GM12878 (cell line): Measurements from ENCODE around the gene SOX30. TPM values are rescaled to one million over a fixed set of nuclear protein-coding genes. Genes with fewer than 3 reads are reported as not detected.

ENCODE experiments used
- ATF7 ChIP-seq: fragments of 450-650 bp; IDR thresholded peaks from 2 replicates; pipeline ENCODE4 v1.6.1; 2016; ENCODE audit warnings: low read depth, mild to moderate bottlenecking
- BACH1 ChIP-seq: fragments of 450-650 bp; IDR thresholded peaks from 2 replicates; pipeline ENCODE4 v1.6.1; 2017; ENCODE audit warnings: mild to moderate bottlenecking, borderline replicate concordance
- BCL11A ChIP-seq: IDR thresholded peaks from 2 replicates; pipeline ENCODE4 v1.6.1; 2011; ENCODE audit warnings: low read depth, low read length
- BHLHE40 ChIP-seq, 2 experiments: fragments of 450-650 bp in 1 of 2; IDR thresholded peaks; 2 replicates each; pipeline ENCODE4 v1.6.1; 2011 to 2017; ENCODE audit warnings: low read depth in 2 of 2, borderline replicate concordance in 1 of 2, improper control_type of control experiment in 1 of 2, low read length in 1 of 2, mild to moderate bottlenecking in 1 of 2
- CBFB ChIP-seq: IDR thresholded peaks from 2 replicates; pipeline ENCODE4 v1.6.1; 2016; ENCODE audit warnings: antibody characterized with exemption, low read depth
- CHD1 ChIP-seq: IDR thresholded peaks from 2 replicates; pipeline ENCODE4 v1.6.1; 2012; ENCODE audit warnings: low read depth, low read length, improper control_type of control experiment
- CHD2 ChIP-seq: IDR thresholded peaks from 2 replicates; pipeline ENCODE4 v1.6.1; 2011; ENCODE audit warnings: low read depth, low read length, improper control_type of control experiment, borderline replicate concordance
- CREB1 ChIP-seq: IDR thresholded peaks from 2 replicates; pipeline ENCODE4 v1.6.1; 2012; ENCODE audit warnings: low read depth, mild to moderate bottlenecking, inconsistent platforms
- EZH2 ChIP-seq: IDR thresholded peaks from 2 replicates; pipeline ENCODE4 v1.6.1; 2012; ENCODE audit warnings: low read depth, mild to moderate bottlenecking, control low read depth, inconsistent platforms, low read length, borderline replicate concordance; ENCODE audit not compliant: control insufficient read depth
- FOXM1 ChIP-seq: IDR thresholded peaks from 2 replicates; pipeline ENCODE4 v1.6.1; 2012; ENCODE audit warnings: low read depth, mild to moderate bottlenecking, inconsistent platforms, low read length, moderate library complexity
- IRF4 ChIP-seq: IDR thresholded peaks from 2 replicates; pipeline ENCODE4 v1.6.1; 2011; ENCODE audit warnings: low read depth, low read length
- JUNB ChIP-seq: IDR thresholded peaks from 2 replicates; pipeline ENCODE4 v1.6.1; 2016; ENCODE audit warnings: antibody characterized with exemption, mild to moderate bottlenecking
- MEF2B ChIP-seq: fragments of 450-650 bp; IDR thresholded peaks from 2 replicates; pipeline ENCODE4 v1.6.1; 2018; ENCODE audit warnings: mild to moderate bottlenecking, moderate library complexity; ENCODE audit not compliant: partially characterized antibody, poor library complexity, severe bottlenecking
- MTA2 ChIP-seq: fragments of 450-650 bp; IDR thresholded peaks from 2 replicates; pipeline ENCODE4 v1.6.1; 2016; ENCODE audit warnings: low read depth, mild to moderate bottlenecking, moderate library complexity
- MTA3 ChIP-seq: IDR thresholded peaks from 2 replicates; pipeline ENCODE4 v1.6.1; 2012; ENCODE audit warnings: low read length, inconsistent platforms, borderline replicate concordance
- NBN ChIP-seq: fragments of 450-650 bp; IDR thresholded peaks from 2 replicates; pipeline ENCODE4 v1.6.1; 2016
- NFIC ChIP-seq: IDR thresholded peaks from 2 replicates; pipeline ENCODE4 v1.6.1; 2012; ENCODE audit warnings: low read depth, mild to moderate bottlenecking, inconsistent platforms, low read length, moderate library complexity
- NFYA ChIP-seq: IDR thresholded peaks from 2 replicates; pipeline ENCODE4 v1.6.1; 2011; ENCODE audit warnings: low read depth, mild to moderate bottlenecking, low read length, improper control_type of control experiment, borderline replicate concordance
- POLR2AphosphoS5 ChIP-seq: IDR thresholded peaks from 2 replicates; pipeline ENCODE4 v1.6.1; 2011; ENCODE audit warnings: mild to moderate bottlenecking, low read length, inconsistent platforms
- POU2F2 ChIP-seq: IDR thresholded peaks from 3 replicates; pipeline ENCODE4 v1.6.1; 2011; ENCODE audit warnings: low read depth, mild to moderate bottlenecking, low read length, borderline replicate concordance
- SREBF2 ChIP-seq: IDR thresholded peaks from 2 replicates; pipeline ENCODE4 v1.6.1; 2012; ENCODE audit warnings: mild to moderate bottlenecking, low read length
- SUPT20H ChIP-seq: IDR thresholded peaks from 2 replicates; pipeline ENCODE4 v1.6.1; 2011; ENCODE audit warnings: low read depth, mild to moderate bottlenecking, low read length, moderate library complexity, borderline replicate concordance; ENCODE audit not compliant: control insufficient read depth
- TAF1 ChIP-seq: IDR thresholded peaks from 2 replicates; pipeline ENCODE4 v1.6.1; 2011; ENCODE audit warnings: mild to moderate bottlenecking, low read depth, low read length, borderline replicate concordance
- TBL1XR1 ChIP-seq: IDR thresholded peaks from 2 replicates; pipeline ENCODE4 v1.6.1; 2012; ENCODE audit warnings: low read depth, low read length, improper control_type of control experiment
- TCF12 ChIP-seq: IDR thresholded peaks from 2 replicates; pipeline ENCODE4 v1.6.1; 2011; ENCODE audit warnings: low read depth, mild to moderate bottlenecking, low read length
- ZNF207 ChIP-seq: fragments of 450-650 bp; IDR thresholded peaks from 2 replicates; pipeline ENCODE4 v1.6.1; 2014; ENCODE audit warnings: antibody characterized with exemption, mild to moderate bottlenecking, borderline replicate concordance
- ZNF24 ChIP-seq: fragments of 450-650 bp; IDR thresholded peaks from 2 replicates; pipeline ENCODE4 v1.6.1; 2017; ENCODE audit warnings: antibody characterized with exemption, mild to moderate bottlenecking
- polyA plus RNA-seq, 11 experiments: library from polyadenylated mRNA; depleted of rRNA in 4 of 11; unstranded in 6 of 11; stranded (reverse) in 5 of 11; fragments of >200 nt; fragmentation: Nextera tagmentation in 4 of 11; fragmentation: Illumina TruSeq in 1 of 11; extraction: Ambion mirVana in 4 of 11; extraction: Trizol in 1 of 11; gene quantifications; 1 replicate in 1 of 11; 2 replicates in 10 of 11; pipeline versions ENCODE4 v1.2.1 to v1.2.3, GENCODE V29; 2011 to 2016; ENCODE audit warnings: inconsistent platforms in 2 of 11, missing spikeins in 2 of 11, low read depth in 1 of 11
- total RNA-seq, 4 experiments: library from RNA; depleted of rRNA in 3 of 4; stranded (reverse); fragments of >200 nt in 3 of 4; fragmentation: Illumina TruSeq in 1 of 4; extraction: Trizol in 1 of 4; gene quantifications; 2 replicates each; pipeline versions ENCODE4 v1.2.1 to v1.2.3, GENCODE V29; 2013 to 2021
- TF ChIP-seq, protein P1 (sequence below): fragments of 450-650 bp; IDR thresholded peaks from 2 replicates; pipeline ENCODE4 v1.6.1; 2017; ENCODE audit warnings: low read depth, mild to moderate bottlenecking, moderate library complexity
- TF ChIP-seq, protein P2 (sequence below): IDR thresholded peaks from 2 replicates; pipeline ENCODE4 v1.6.1; 2012; ENCODE audit warnings: low read depth, low read length, improper control_type of control experiment
- TF ChIP-seq, protein P3 (sequence below): fragments of 450-650 bp; IDR thresholded peaks from 2 replicates; pipeline ENCODE4 v1.6.1; 2017; ENCODE audit warnings: antibody characterized with exemption, mild to moderate bottlenecking, moderate library complexity

The SOX30 gene
- total and polyA plus RNA-seq, 10 of the 15 experiments (the other 5 are each of a cell fraction or from before 2014, with no cell fraction given) = 0.06 to 0.32 (median 0.10) TPM; not detected in 2

DNA sequence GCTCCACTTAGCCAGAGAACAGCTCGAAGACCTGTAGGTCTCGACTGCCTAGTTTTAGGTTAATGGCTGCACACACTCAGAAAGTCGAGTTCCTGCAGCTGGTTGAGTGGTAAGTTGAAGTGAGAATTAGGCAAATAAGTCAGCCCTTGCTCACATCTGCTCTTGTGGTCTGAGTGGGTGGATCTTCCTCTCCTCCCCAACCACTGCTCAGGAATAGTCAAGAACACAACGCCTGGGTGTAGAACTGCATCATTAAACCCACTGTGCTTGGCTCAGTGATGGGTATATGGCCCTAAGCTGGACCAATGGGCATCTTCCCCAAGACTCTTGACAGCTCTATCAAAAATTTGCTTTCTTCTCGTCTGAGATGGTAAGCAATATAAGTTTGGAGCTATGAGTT is 55.8 kb downstream of the SOX30 start (continued):
- TF ChIP-seq EZH2 (0 out of 2 replicates have a peak, but pooled peaks have one; percentile 37), MEF2B (peak; percentile 47), CHD2 (peak; percentile 67; the same call in 1 of the 2 replicates), POLR2AphosphoS5 (0 out of 2 replicates have a peak, but pooled peaks have one; percentile 34), CHD1 (no peak), FOXM1 (peak; percentile 91), TBL1XR1 (peak; percentile 80; the same call in 1 of the 2 replicates), MTA2 (peak; percentile 77), POU2F2 (peak; percentile 99), MTA3 (peak; percentile 25; the same call in 1 of the 2 replicates), TAF1 (peak; percentile 52; the same call in 1 of the 2 replicates), BCL11A (peak; percentile 93), SREBF2 (no peak), CBFB (peak; percentile 91), BACH1 (peak; percentile 58; the same call in 1 of the 2 replicates), ZNF24 (peak; percentile 80), TCF12 (peak; percentile 99), NBN (peak; percentile 69; the same call in 1 of the 2 replicates), IRF4 (peak; percentile 87; the same call in 1 of the 2 replicates), JUNB (peak; percentile 52), BHLHE40 (IDR thresholded peaks at IDR 0.05; ENCODE audit: borderline replicate concordance in 1 of 2, low read depth in 2 of 2, low read length in 1 of 2) (peak; percentile 63 to 68; a peak in 3 of 4 replicates), ZNF207 (no peak), CREB1 (peak; percentile 48), SUPT20H (no peak), ATF7 (0 out of 2 replicates have a peak, but pooled peaks have one; percentile 20), NFIC (peak; percentile 87), NFYA (no peak)
- TF ChIP-seq, protein P1, sequence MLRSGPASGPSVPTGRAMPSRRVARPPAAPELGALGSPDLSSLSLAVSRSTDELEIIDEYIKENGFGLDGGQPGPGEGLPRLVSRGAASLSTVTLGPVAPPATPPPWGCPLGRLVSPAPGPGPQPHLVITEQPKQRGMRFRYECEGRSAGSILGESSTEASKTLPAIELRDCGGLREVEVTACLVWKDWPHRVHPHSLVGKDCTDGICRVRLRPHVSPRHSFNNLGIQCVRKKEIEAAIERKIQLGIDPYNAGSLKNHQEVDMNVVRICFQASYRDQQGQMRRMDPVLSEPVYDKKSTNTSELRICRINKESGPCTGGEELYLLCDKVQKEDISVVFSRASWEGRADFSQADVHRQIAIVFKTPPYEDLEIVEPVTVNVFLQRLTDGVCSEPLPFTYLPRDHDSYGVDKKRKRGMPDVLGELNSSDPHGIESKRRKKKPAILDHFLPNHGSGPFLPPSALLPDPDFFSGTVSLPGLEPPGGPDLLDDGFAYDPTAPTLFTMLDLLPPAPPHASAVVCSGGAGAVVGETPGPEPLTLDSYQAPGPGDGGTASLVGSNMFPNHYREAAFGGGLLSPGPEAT = peak; percentile 75
- TF ChIP-seq, protein P2, sequence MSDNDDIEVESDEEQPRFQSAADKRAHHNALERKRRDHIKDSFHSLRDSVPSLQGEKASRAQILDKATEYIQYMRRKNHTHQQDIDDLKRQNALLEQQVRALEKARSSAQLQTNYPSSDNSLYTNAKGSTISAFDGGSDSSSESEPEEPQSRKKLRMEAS = 0 out of 2 replicates have a peak, but pooled peaks have one; percentile 44
- TF ChIP-seq, protein P3, sequence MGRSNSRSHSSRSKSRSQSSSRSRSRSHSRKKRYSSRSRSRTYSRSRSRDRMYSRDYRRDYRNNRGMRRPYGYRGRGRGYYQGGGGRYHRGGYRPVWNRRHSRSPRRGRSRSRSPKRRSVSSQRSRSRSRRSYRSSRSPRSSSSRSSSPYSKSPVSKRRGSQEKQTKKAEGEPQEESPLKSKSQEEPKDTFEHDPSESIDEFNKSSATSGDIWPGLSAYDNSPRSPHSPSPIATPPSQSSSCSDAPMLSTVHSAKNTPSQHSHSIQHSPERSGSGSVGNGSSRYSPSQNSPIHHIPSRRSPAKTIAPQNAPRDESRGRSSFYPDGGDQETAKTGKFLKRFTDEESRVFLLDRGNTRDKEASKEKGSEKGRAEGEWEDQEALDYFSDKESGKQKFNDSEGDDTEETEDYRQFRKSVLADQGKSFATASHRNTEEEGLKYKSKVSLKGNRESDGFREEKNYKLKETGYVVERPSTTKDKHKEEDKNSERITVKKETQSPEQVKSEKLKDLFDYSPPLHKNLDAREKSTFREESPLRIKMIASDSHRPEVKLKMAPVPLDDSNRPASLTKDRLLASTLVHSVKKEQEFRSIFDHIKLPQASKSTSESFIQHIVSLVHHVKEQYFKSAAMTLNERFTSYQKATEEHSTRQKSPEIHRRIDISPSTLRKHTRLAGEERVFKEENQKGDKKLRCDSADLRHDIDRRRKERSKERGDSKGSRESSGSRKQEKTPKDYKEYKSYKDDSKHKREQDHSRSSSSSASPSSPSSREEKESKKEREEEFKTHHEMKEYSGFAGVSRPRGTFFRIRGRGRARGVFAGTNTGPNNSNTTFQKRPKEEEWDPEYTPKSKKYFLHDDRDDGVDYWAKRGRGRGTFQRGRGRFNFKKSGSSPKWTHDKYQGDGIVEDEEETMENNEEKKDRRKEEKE = no peak
